Measurements from ENCODE around the gene CFAP20DC.

CFAP20DC gene

GRCh38 chr3:58693940-58694850 is 355.6 kb downstream of the CFAP20DC start:
- no peak for DNase-seq (ENCODE audit: low spot score)

- no peak for DNase-seq (ENCODE audit: low spot score)
These were observed 357.3 kb downstream of the CFAP20DC start for GRCh38 chr3:58692484-58692883.

All from GM03348 (cell line).